Measurements from ENCODE around the gene FGF2.

Gene FGF2

GRCh38 chr4:122896270-122896669, 69.6 kb downstream of the FGF2 start:
- no peak for DNase-seq

- no peak for DNase-seq
Measured at GRCh38 chr4:122898370-122899150, 71.9 kb downstream of the FGF2 start.

GRCh38 chr4:122899682-122900081, 73.1 kb downstream of the FGF2 start:
- DNase-seq = no peak

- DNase-seq = no peak
Measured at GRCh38 chr4:122900314-122900713, 73.7 kb downstream of the FGF2 start.

- DNase-seq = no peak
Measured at GRCh38 chr4:122901247-122902010, 74.8 kb downstream of the FGF2 start.

- DNase-seq = no peak
Measured at GRCh38 chr4:122903766-122904288, 77.2 kb downstream of the FGF2 start.

- no peak for DNase-seq
Measured at GRCh38 chr4:122906859-122907305, 80.3 kb downstream of the FGF2 start.

- DNase-seq = no peak
Measured at GRCh38 chr4:122908223-122908622, 81.6 kb downstream of the FGF2 start.

- DNase-seq = no peak
Measured at GRCh38 chr4:122909683-122910082, 83.1 kb downstream of the FGF2 start.

- no peak for DNase-seq
Measured at GRCh38 chr4:122911588-122911987, 85.0 kb downstream of the FGF2 start.

GRCh38 chr4:122912810-122913575, 86.4 kb downstream of the FGF2 start:
- no peak for DNase-seq

- peak; percentile 9 for DNase-seq
Measured at GRCh38 chr4:122914292-122914904, 87.8 kb downstream of the FGF2 start.

- DNase-seq = no peak
Measured at GRCh38 chr4:122914938-122915337, 88.3 kb downstream of the FGF2 start.

- no peak for DNase-seq
Measured at GRCh38 chr4:122917731-122918130, 91.1 kb downstream of the FGF2 start.

GRCh38 chr4:122920473-122920872, 93.8 kb downstream of the FGF2 start:
- no peak for DNase-seq

- no peak for DNase-seq
Measured at GRCh38 chr4:122921300-122921699, 94.7 kb downstream of the FGF2 start.

GRCh38 chr4:122921971-122922876, 95.6 kb downstream of the FGF2 start, which contains the start of gene NUDT6:
Gene NUDT6, minus strand, starts transcription at chr4:122922597. Its CDS starts 25 bp downstream, at chr4:122922572.
- DNase-seq = no peak

- peak; percentile 17 for DNase-seq
Measured at GRCh38 chr4:122922877-122923511, 96.4 kb downstream of the FGF2 start.

GRCh38 chr4:122928930-122929329, 102.3 kb downstream of the FGF2 start:
- no peak for DNase-seq

GRCh38 chr4:122930862-122931261, 104.2 kb downstream of the FGF2 start:
- DNase-seq = no peak

- DNase-seq = no peak
Measured at GRCh38 chr4:122932763-122933162, 106.1 kb downstream of the FGF2 start.
